ENCODE measurements around the gene BBS7. TPM values are rescaled to one million over a fixed set of nuclear protein-coding genes. Genes with fewer than 3 reads are reported as not detected.

The BBS7 gene
- total RNA-seq, 1 donor from 2014 or later: 15.8 TPM

DNA sequence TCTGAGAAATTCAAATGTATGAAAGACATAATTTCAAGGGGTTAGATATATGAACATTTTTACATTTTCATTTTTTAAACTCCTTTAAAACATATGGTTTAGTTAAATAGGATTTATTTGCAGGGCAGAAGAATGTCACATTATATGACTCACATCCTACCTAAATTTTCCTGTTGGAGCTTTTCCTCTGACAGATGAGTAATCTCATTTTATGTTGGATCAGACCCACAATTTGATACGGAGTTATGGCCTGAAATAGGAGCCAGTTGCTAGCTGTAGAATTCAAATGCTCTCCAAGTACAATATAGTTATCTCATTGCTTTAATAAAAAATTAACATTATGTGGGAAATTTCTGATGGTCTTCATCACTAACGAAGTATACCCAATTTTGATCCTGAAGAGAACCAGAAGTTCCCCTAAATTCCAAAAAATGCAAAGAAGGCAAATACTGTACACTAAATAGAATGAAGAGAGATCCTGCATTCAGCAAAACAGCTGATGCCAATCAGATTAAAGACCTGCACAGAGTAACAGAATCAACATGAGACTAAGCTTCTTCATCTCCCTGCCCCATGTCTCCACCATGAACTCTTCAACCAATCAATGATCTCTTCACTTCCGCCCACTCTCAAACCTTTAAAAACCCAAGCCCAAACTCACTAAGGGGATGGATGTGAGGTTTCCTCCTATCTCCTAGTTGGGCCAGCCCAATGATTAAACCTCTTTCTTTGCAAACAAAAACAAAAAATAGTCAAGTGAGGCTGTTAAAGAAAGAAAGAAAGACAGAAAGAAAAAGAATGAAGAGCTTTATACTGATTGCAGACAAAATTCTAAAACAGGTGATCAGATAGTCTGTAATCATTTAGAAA is 80.1 kb downstream of the BBS7 start:
- peak; percentile 84 for DNase-seq

DNA sequence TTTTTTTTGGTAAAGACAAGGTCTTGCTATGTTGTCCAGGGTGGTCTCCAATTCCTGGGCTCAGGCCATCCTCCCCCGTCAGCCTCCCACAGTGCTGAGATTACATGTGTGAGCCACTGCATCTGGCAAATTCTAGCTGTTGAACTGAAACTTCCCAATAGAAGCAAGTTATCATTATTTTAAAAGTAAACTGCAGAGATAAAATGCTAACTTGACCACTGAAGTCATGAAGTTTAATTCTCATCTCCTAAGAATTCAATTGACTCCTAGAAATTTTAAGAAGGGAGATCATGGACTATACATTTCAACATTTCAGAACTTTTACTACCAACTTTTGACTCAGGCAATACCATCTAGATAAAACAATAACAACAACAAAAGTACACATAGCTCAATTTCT is 80.8 kb downstream of the BBS7 start:
- no peak for DNase-seq

DNA sequence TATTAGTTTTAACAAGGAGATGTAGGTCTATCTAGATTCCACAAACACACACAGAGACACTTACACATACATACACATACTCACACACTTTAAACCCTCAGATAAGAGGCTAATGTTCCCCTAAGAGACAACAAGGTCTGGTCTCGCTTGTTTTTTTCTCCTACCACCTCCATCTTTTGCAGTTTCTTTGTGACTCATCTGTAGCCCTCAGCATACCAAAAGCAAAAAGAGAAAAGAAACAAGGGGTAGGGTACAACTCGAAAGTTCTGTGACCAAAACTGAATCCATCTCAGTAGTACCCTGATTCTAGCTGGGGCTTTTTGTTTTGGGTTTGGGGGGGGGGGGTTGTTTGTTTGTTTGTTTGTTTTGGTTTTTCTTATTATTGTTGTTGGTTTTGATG is 81.4 kb downstream of the BBS7 start:
- DNase-seq: no peak

DNA sequence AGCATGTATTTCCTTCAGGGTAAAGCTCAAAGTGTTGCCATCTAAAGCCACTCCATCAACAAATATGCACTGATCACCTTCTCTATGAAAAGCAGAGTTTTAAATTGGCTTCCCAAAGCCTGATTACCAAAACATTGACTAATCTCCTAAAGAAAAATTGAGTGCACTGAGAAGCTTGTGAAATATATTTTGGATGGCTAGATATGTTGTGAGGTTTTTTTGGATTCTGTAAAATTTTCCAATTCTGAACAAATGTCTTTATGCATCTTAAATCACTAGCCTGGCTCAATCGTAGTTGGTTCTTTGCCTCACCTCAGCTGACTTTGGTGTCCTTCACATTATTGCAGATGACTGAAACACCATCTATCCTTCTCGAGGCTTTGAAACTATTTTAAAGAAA is 84.1 kb downstream of the BBS7 start:
- DNase-seq: no peak

DNA sequence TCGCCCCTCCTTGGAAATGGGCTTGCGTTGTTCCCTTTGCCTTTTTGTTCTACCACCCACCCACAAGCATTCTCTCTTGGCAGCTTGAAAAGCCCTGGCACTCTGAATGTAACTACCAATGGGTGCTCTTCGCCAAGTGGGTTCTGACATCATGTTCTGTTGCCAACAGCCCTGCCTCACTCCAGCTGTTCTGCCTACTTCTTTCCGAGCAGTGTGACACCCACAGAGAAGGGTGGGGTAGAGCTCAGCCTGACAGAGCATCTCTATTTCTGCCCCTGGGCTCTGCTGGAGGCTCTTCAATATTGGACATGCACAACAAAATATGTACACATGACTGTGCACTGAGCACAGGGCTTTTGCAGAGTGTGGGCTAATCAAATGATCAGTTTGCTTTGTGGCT is 84.8 kb downstream of the BBS7 start:
- DNase-seq: no peak

DNA sequence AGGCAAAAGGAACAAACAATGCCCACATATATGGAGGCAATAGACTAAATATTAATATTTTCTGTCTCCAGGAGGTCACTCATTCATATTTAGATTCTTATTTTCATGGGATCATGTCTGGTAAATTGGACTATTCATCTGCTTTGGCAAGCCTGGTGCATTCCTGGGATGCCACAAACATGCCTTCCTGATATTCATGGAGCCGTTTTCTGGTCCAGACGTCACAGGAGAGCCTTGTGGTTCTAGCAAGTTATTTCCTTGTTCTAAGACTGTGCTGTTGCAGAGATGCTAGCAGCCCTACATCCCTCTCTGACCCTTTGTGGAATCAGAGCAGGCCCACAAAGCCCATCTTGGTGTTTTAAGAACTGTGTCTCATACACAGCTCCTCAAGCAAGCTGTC is 85.3 kb downstream of the BBS7 start:
- peak; percentile 86 for DNase-seq

DNA sequence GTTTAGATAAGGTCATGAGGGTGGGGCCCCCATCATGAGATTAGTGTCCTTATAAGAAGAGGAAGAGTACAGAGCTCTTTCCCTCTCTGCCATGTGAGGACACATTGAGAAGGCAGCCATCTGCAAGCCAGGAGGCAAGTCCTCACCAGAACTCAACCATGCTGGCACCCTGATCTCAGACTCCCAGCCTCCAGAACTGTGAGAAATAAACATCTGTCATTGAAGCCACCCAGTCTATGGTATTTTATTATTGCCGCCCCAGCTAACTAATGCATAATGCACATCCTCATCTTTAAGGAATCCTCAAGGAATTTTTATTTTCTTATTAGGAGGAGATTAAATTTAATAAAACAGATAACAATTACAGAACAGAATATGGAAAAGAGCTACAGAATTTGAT is 85.9 kb downstream of the BBS7 start:
- no peak for DNase-seq

DNA sequence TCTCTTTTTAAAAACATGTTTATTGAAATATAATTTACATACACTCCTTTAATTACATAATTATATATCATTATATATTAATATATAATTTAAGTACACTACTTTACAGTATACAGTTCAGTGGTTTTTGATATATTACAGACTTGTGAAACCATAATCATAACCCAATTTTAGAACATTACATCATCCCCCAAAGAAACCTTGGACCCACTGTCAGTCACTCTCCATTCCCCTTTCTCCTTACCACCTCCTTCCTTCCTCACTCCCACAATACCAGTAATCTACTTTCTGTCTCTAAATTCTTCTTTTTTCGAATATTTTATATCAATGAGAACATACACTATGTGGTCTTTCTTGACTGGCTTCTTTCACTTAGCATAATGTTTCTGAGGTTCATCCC is 87.1 kb downstream of the BBS7 start:
- DNase-seq: no peak

DNA sequence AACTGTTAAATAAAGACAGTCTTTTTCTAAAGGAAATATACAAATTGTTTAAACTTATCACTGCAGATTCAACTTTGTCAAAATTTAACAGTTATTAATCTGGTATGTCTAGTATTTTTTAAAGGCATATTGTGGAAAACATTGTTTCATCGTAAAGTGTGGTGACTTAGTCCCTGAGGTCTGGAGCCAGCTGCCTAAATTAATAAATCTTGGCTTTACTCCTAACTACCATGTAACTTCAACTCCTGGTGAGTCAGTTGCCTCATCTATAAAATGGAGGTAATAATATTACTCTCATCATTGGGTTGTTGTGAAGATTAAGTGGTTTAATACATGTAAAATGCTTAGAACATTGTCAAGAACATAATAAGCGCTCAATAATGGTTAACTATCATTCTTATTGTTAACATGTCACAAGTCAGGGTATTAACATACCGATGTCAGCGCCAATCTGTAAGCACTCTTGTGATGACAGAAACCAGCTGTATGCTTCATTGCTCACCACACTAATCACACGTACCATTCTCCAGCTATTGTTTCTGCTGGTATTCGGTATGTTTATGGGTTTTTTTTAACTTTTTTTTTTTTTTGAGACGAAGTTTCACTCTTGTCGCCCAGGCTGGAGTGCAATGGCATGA is 91.2 kb downstream of the BBS7 start:
- DNase-seq: no peak

DNA sequence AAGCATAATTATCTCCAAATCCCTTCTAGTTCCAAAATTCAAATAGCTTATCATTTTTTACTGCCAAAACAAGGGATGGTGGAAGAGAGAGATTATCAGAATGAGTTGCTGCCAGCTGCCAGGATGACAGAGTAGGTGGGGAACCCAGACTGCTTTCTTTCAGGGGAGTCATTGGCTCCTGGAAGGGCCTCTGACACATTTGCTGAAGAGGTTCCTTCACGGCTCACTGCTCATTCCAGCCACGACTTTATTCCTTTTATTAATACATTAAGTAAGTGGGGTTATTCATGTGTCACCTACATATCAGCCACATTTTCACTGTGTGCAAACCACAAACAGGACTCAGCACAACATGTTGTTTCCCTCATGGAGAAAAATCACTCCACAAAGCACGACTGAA is 92.6 kb downstream of the BBS7 start:
- DNase-seq: no peak

DNA sequence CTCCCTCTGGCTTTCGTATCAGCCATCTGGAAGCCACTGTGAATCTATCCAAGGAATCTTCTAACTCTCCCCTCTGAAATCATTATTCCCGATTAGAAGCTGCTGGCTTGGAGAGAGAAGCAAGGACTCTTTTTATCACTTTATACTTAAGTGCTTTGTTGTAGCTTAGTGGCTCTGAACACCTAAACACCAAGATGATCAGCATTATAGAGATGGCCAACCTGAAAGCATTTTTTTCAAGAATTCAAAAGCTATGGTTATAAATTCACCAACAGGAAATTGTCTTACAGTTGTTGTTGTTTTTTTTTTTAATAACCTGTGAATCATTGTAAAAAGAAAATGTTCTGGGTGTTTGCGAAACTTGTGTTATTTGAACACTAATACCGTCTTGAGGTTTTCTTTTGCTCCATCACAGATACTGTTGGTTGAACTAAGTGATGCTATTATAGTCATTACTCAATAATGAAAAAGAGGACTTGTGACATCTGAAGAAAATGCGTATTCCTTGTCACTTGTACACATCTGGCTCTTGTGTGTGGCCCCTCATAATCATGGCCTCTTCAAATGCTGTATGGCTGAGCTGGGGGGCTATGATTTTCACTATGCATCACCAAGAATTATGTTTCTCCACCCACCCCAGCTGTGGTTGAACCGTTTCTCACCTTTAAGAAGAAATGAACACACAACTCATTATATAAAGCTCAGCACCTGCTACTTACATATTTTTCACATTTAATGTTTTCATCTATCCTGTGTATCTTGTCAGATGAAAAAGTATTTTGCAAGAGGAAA is 93.5 kb downstream of the BBS7 start:
- DNase-seq: no peak

Other genes with a start within 250 kb of the BBS7 start
- gene ANXA5, start 173.5 kb downstream of the BBS7 start, total RNA-seq: 373 and 483 TPM in 2 replicates
- 0.47 and 0.85 TPM in 2 replicates for gene SMIM43, start 105.3 kb downstream of the BBS7 start, total RNA-seq
- gene EXOSC9, start 69.2 kb downstream of the BBS7 start, total RNA-seq: 37.5 and 41.5 TPM in 2 replicates
- gene CCNA2, start 46.6 kb downstream of the BBS7 start, total RNA-seq: 24.7 and 115 TPM in 2 replicates
- gene TRPC3, start 81.6 kb upstream of the BBS7 start, total RNA-seq: not detected in 2 replicates

All from dermis blood vessel endothelial cell (primary cell).